ENCODE data around the gene ELF5.
A peak's percentile ranks its signal among the peaks of the same experiment; 100 is the strongest.

ELF5 gene

DNA sequence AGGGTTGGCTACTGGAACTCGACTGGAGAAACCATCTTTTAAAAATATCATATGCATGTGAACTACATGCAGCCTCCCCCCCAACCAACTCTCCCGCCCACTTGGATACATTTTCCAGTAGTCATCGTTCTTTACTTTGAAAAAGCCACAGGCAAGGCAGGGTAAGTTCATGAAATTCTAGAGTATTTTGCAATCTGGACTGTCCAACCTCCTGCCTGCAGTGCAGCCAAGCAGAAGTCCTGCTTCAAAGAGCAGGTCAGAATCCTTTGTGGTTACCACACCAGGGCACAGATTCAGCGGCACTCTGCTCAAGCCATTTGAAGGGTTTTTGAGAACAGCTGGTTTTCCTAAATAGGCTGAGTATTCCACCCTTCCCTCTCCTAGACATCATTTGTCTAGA, 12.1 kb downstream of the ELF5 start:
- Histone ChIP-seq H3K27ac (replicated peaks) (no peak overlapping the region), H3K27me3 (ENCODE audit: insufficient read depth, poor library complexity, severe bottlenecking) (no peaks in the 10 kb centered on the region), H3K4me3 (replicated peaks; ENCODE audit: insufficient read depth, low read length) (no peak overlapping the region)
- DNase-seq (ENCODE audit: low read depth in 1 of 2, low spot score in 1 of 2), result peak; percentile 12 to 60
- TF ChIP-seq, protein P1, sequence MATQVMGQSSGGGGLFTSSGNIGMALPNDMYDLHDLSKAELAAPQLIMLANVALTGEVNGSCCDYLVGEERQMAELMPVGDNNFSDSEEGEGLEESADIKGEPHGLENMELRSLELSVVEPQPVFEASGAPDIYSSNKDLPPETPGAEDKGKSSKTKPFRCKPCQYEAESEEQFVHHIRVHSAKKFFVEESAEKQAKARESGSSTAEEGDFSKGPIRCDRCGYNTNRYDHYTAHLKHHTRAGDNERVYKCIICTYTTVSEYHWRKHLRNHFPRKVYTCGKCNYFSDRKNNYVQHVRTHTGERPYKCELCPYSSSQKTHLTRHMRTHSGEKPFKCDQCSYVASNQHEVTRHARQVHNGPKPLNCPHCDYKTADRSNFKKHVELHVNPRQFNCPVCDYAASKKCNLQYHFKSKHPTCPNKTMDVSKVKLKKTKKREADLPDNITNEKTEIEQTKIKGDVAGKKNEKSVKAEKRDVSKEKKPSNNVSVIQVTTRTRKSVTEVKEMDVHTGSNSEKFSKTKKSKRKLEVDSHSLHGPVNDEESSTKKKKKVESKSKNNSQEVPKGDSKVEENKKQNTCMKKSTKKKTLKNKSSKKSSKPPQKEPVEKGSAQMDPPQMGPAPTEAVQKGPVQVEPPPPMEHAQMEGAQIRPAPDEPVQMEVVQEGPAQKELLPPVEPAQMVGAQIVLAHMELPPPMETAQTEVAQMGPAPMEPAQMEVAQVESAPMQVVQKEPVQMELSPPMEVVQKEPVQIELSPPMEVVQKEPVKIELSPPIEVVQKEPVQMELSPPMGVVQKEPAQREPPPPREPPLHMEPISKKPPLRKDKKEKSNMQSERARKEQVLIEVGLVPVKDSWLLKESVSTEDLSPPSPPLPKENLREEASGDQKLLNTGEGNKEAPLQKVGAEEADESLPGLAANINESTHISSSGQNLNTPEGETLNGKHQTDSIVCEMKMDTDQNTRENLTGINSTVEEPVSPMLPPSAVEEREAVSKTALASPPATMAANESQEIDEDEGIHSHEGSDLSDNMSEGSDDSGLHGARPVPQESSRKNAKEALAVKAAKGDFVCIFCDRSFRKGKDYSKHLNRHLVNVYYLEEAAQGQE (IDR thresholded peaks at IDR 0.05; ENCODE audit: insufficient replicate concordance, low read depth), result no peak
- no peak for TF ChIP-seq SPI1 (IDR thresholded peaks at IDR 0.05; ENCODE audit: borderline replicate concordance, low read depth)
- TF ChIP-seq, protein P2, sequence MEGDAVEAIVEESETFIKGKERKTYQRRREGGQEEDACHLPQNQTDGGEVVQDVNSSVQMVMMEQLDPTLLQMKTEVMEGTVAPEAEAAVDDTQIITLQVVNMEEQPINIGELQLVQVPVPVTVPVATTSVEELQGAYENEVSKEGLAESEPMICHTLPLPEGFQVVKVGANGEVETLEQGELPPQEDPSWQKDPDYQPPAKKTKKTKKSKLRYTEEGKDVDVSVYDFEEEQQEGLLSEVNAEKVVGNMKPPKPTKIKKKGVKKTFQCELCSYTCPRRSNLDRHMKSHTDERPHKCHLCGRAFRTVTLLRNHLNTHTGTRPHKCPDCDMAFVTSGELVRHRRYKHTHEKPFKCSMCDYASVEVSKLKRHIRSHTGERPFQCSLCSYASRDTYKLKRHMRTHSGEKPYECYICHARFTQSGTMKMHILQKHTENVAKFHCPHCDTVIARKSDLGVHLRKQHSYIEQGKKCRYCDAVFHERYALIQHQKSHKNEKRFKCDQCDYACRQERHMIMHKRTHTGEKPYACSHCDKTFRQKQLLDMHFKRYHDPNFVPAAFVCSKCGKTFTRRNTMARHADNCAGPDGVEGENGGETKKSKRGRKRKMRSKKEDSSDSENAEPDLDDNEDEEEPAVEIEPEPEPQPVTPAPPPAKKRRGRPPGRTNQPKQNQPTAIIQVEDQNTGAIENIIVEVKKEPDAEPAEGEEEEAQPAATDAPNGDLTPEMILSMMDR (IDR thresholded peaks at IDR 0.05; ENCODE audit: insufficient read depth, low read length), result no peak
- no peak for TF ChIP-seq POLR2AphosphoS5 (IDR thresholded peaks at IDR 0.05; ENCODE audit: low read depth)
- TF ChIP-seq GABPA (IDR thresholded peaks at IDR 0.05; ENCODE audit: low read depth), result no peak

DNA sequence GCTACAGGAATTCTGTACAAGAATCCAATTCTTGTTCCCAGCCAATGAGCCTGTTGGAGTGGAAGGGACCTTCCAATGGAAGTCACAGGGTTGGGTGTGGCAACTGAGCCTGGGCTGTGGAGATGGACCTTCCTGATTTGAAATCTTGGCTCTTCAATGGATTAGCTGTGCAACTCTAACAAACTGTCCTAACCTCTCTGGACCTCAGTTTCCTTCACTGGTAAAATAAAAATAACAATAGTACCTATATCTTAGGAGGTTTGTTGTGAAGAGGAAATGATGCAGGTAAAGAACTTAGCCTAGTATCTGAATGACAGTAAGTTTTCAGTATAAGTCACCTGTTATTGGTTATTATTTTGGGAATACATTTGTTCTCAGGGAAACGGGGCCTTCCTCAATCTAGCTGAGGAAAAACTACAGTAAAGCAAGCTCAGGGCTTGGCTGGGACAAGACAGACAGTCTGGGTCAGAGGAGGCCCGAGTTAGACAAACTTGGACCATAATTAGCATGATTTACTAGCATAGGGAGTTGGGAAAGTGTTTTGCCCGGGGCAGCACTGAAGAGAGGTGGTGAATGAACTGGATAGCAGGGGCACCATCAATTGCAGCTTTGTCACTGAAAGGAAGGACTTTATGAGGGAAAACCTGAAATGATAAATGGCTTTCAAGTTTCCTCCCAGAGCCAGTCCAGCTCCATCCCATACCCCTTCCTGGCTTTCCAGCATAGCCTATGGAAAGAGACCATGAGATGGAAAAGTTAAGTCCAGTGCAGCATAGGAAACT, 13.7 kb downstream of the ELF5 start:
- no peak overlapping the region for H3K4me3 ChIP-seq (replicated peaks; ENCODE audit: insufficient read depth, low read length)
- no peak for DNase-seq (ENCODE audit: low read depth in 1 of 2, low spot score in 1 of 2)
- H3K27ac ChIP-seq (replicated peaks), result no peak overlapping the region
- H3K27me3 ChIP-seq (ENCODE audit: insufficient read depth, poor library complexity, severe bottlenecking), result no peaks in the 10 kb centered on the region
- TF ChIP-seq, protein P2 (IDR thresholded peaks at IDR 0.05; ENCODE audit: insufficient read depth, low read length), result no peak
- TF ChIP-seq GABPA (IDR thresholded peaks at IDR 0.05; ENCODE audit: low read depth), result no peak
- no peak for TF ChIP-seq SPI1 (IDR thresholded peaks at IDR 0.05; ENCODE audit: borderline replicate concordance, low read depth)
- TF ChIP-seq POLR2AphosphoS5 (IDR thresholded peaks at IDR 0.05; ENCODE audit: low read depth), result no peak
- TF ChIP-seq, protein P1 (IDR thresholded peaks at IDR 0.05; ENCODE audit: insufficient replicate concordance, low read depth), result no peak

DNA sequence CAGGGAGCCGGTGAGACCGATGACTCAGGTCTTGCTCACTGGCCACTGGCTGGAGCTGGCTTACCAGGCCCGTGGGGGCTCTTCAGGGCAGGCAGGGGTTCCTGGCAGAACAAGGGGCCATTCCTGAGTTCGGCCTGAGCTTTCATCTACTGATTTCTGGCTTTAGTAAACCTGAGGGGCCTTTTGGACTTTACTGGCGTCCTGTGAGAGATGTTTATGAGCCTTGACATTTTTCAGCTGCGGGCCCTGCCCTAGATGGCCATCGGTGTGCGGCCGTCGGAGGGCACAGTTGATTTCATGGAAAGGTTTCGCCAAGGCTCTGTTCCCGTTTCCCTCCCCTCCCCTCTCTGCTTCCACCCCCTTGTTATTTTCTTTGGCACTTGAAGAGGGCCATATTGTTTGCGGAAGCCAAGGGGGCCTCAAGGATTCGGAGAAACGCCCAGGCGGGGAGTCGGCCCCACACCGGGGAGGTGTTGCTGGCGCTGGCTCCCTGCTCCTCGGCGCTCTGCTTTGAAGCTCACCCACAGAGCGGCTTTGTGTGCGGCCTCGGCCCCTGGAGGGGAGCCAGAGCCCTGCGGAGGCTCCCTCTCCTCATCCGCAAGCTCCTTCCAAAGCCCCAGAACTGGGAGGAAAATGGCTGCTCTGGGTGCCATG, 17.7 kb downstream of the ELF5 start:
- Histone ChIP-seq H3K27me3 (ENCODE audit: insufficient read depth, poor library complexity, severe bottlenecking) (no peaks in the 10 kb centered on the region), H3K27ac (replicated peaks) (no peak overlapping the region), H3K4me3 (replicated peaks; ENCODE audit: insufficient read depth, low read length) (no peak overlapping the region)
- DNase-seq (ENCODE audit: low read depth in 1 of 2, low spot score in 1 of 2), result no peak
- TF ChIP-seq POLR2AphosphoS5 (IDR thresholded peaks at IDR 0.05; ENCODE audit: low read depth), result no peak
- no peak for TF ChIP-seq SPI1 (IDR thresholded peaks at IDR 0.05; ENCODE audit: borderline replicate concordance, low read depth)
- TF ChIP-seq, protein P1 (IDR thresholded peaks at IDR 0.05; ENCODE audit: insufficient replicate concordance, low read depth), result no peak
- no peak for TF ChIP-seq GABPA (IDR thresholded peaks at IDR 0.05; ENCODE audit: low read depth)
- TF ChIP-seq, protein P2 (IDR thresholded peaks at IDR 0.05; ENCODE audit: insufficient read depth, low read length), result no peak

All from HL-60 (cell line).